Stimulated activated CD8-positive, alpha-beta memory T cell treated with anti-CD3 and anti-CD28 coated beads, Interleukin-7, amount 100 ng/mL, for 24 hours (primary cell): ENCODE measurements around the gene THRA.

ENCODE experiments used
- DNase-seq: peaks from one replicate; pipeline ENCODE4 v3.0.0-alpha.2; 2020; ENCODE audit warnings: low read depth

The THRA gene

DNA sequence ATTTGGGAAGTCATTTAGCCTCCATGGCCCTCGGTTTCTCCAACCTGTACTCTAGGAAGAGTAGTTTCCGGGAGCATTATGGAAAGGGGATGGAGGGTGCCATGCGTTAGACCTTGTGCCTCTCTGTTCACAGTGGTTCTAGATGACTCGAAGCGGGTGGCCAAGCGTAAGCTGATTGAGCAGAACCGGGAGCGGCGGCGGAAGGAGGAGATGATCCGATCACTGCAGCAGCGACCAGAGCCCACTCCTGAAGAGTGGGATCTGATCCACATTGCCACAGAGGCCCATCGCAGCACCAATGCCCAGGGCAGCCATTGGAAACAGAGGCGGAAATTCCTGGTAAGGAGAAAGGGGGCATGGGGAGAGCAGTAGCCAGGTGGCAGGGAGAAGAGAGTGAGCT lies 21.7 kb downstream of the THRA start:
- no peak for DNase-seq

DNA sequence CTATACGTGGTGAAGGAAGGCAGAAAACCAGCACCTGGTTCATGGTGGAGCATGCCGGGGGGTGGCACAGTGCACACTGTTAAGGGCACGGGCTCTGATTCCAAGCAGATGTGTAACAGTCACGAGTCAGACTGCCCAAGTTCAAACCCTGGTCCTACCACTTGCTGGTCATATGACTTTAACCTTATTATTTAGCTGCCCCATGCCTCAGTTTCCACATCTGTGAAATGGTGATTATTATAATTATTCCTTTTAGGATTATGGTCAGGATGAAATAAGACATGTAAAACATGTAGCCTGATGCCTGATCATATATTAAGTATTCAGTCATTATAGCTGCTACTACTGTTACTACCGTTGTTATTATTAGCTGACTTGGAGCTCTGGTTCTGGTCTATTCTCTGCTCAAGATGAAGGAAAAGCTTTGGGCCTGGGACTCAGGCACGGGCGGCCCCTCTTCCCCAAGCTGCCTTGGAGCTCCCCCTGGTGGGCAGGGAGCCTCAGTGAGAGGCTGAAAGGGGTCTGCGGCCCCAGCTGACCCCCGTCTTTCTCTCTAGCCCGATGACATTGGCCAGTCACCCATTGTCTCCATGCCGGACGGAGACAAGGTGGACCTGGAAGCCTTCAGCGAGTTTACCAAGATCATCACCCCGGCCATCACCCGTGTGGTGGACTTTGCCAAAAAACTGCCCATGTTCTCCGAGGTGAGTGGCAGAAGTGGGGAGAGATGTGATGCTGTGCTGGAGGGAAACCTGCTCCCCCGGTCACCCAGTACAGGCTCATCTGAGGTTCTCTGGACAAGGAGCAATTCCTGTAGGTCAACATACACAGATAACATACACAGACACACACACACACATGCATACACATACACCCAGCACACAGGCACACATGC lies 23.6 kb downstream of the THRA start:
- DNase-seq = no peak

DNA sequence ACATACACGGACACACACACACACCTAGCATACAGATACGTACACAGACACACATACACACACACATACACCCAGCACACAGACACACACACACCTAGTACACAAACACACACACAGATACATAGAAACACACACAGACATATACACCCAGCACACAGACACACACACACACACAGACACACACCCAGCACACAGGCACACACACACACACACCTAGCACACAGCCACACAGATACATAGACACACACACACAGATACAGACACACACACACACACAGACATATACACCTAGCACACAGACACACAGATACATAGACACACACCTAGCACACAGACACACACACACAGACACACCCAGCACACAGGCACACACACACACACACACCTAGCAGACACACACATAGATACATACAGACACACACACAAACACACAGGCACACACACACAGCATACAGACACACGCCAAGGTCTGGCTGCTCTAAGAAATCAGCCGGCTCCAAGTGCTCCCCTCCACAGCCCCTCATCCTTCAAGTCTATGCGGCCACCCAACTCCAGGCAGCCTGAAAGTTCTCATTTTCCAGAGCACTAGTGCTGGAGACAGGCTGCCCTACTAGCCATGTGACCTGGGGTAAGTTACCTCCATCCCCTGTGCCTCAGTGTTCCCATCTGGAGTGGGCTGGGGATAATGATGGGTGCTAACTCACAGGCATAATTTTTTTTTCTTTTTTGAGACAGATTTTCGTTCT lies 24.5 kb downstream of the THRA start:
- no peak for DNase-seq

DNA sequence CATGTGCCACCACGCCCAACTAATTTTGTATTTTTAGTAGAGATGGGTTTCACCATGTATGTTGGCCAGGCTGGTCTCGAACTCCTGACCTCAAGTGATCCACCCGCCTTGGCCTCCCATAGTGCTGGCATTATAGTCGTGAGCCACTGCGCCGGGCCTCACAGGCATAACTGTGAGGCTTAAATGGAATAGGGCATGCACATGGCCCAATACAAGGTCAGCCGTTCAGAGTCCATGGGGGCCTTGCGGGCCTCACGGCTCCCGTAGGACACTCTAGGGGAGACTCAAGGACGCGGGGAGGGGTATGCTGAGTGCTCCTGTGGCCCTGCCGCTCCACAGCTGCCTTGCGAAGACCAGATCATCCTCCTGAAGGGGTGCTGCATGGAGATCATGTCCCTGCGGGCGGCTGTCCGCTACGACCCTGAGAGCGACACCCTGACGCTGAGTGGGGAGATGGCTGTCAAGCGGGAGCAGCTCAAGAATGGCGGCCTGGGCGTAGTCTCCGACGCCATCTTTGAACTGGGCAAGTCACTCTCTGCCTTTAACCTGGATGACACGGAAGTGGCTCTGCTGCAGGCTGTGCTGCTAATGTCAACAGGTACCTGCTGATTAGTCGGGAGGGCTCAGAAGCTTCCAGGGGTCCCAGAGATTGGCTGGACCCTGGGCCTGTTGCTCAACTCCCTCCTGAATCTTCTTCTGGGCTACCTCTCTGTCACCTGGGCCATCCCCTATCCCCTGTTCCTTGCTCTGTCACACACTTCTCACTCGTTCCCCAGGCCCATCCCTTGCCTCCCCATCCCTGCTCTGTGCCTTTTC lies 25.3 kb downstream of the THRA start:
- no peak for DNase-seq

DNA sequence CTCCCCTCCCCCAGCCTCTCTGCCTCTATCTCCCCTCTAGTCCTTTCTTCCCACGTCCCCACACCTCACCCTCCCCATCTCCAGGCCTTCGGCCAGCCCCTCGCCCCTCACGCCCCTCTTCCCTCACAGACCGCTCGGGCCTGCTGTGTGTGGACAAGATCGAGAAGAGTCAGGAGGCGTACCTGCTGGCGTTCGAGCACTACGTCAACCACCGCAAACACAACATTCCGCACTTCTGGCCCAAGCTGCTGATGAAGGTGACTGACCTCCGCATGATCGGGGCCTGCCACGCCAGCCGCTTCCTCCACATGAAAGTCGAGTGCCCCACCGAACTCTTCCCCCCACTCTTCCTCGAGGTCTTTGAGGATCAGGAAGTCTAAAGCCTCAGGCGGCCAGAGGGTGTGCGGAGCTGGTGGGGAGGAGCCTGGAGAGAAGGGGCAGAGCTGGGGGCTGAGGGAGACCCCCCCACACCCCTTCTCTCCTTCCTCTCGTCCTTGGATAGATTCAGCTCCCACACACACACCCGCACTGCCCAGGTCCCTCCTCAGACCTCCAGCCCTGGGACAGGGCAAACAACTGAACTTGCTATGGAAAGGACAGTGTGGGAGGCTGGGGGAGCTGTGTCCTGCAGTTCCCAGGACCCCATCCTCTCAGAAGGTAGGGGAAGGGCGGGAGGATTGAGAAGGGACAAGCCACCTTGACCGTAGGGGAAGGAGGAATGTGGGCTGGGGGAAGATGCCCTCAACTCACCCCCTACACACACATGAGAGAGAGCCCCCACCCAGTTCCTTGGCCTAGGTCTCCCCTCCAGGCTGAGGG lies 26.5 kb downstream of the THRA start:
- DNase-seq = no peak

DNA sequence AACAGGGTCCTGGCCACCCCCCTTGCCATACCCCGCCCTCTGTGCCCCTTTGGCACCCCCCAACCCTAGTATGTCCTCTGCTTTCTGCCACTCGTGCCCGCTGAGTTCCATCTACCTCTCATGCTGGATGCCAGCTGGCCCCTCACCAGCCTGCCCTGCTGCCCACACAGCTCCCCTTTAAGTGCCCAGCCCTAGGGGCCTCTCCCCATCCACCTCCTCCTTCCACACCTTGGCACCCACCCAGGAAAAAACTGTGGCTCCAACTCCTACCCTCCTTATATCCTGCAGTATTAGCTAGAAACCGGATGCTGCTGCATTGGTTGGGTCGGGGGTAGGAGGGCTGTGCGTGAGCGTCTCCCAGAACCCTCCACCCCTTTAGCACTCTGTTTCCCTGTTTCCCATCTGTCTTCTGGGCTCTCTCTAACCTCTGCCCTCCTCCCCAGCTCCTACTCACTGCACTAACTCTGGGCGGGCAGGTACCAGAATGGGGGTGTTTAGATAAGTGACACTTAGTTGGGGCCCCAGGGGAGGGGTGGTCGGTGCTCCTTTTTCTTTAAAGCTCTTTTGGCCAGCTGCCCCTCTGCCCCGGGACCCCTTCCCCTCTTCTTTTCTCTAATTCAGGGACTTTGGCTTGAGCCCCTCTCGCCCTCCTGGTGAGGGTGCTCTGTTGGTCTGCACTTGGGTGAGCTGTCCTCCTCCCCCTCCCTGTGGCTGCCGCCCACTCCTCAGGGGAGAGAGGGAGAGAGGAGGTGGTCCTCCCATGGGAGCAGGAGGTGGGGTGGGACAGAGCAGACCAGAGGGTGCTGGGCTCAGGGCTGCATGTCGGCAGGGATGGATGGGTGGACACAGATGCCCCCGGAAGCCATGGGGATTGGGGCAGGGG lies 27.7 kb downstream of the THRA start:
- DNase-seq = no peak

DNA sequence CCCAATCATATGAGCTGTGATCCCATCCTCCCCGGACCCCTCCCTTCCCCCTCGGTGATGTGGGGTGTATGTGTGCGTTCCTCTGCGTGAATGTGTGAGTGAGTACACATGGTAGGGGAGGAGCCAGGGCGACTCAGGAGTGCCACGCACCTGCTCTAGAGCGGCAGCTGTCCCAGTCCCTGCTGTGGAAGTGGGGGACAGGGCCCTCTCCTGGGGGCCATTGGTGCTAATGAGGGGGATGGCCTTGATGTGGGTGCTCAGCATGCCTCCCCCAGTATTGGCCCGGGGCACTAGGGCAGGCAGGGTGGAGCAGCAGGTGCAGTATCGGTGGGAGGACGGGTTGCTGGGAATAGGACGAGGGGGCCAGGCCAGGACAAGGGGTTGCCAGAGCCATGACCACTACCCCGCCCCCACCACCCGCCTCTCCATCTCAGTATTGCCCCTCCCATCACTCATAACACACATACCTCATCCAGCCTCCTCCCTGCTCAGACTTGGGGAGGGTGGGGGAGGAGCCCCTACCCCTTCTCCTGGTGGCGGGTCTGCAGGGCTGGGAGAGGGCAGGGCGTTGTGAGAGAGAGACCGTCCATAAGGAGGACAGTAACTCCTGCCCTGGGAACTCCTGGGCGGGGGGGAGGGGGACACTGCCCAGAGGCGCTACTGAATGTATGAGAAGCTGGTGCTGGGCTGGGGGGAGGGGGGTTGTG lies 29.1 kb downstream of the THRA start:
- DNase-seq = no peak

DNA sequence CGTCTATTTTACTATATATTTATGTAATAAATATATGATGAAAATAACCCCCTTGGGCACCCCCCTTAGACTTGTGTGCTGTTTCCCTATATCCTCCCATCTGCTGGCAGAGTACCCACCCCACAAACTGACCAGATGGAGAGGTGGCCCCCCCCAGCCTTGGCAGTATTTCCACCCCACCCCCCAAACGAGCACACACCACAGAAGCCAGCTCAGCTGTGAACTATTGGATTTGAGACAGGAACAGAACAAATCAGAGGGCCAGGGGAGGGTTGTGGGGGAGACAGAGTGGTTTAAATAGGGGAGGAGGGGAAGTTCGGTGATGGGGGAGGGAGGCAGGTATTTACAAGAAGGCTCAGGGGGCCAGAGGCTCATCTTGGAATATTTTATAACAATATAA lies 29.8 kb downstream of the THRA start:
- DNase-seq = no peak

DNA sequence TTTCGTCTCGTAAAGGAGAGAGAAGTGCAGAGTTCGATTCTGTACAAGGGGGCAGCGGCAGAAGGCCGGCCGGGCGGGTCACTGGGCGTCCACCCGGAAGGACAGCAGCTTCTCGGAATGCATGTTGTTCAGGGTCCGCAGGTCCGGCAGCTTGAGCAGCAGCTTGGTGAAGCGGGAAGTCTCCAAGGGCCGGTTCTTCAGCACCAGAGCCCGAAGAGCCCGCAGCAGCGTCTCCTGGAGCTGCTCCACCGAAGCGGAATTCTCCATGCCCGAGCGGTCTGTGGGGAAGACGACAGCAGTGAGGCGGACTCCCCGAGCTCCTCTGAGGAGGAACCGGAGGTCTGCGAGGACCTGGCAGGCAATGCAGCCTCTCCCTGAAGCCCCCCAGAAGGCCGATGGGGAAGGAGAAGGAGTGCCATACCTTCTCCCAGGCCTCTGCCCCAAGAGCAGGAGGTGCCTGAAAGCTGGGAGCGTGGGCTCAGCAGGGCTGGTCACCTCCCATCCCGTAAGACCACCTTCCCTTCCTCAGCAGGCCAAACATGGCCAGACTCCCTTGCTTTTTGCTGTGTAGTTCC lies 30.3 kb downstream of the THRA start:
- DNase-seq = no peak

DNA sequence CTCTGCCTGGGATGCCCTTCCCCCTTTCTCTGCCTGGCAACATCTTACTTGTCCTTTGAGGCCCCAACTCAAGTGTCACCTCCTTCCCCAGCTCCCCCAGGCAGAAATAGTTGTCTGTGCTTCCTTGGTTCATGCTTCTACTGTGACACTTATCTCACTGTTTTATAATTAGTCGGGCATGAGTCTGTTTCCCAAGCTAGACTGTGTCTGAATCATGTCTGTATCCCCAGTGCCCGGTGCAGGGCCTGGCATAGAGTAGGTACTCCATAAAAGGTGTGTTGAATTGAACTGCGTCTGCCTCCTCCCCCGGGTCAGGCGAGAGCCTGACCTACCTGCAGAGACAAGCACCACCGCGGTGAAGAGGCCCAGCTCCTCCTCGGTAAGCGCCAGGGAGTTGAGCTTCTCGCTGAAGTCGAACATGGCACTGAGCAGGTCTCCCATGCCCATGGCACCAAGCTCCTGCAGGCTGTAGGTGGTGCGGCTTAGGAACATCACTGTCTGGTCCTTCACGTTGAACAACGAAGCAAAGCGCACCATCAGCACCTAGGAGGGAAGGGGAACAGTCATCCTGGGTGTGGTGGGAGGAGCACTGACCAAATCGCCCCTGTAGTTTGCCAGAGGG lies 30.9 kb downstream of the THRA start:
- no peak for DNase-seq

DNA sequence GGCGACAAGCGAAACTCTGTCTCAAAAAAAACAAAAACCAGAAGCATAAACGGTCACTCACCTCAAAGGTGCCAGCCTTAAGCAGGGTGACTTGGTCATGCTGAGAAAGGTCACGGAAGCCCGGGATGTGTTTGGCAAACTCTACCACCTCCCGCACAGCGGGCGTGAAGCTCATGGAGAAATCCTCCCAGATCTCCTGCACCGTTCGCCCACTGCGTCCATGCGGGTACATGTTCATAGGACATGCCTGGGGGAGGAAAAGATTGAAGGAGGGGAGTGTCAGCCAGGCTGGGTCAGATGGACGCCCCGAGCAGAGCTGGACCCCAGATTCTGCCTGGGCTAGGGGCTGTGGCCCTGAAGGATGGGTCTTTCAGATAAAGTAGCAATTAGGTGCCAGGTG lies 32.1 kb downstream of the THRA start:
- DNase-seq = no peak

DNA sequence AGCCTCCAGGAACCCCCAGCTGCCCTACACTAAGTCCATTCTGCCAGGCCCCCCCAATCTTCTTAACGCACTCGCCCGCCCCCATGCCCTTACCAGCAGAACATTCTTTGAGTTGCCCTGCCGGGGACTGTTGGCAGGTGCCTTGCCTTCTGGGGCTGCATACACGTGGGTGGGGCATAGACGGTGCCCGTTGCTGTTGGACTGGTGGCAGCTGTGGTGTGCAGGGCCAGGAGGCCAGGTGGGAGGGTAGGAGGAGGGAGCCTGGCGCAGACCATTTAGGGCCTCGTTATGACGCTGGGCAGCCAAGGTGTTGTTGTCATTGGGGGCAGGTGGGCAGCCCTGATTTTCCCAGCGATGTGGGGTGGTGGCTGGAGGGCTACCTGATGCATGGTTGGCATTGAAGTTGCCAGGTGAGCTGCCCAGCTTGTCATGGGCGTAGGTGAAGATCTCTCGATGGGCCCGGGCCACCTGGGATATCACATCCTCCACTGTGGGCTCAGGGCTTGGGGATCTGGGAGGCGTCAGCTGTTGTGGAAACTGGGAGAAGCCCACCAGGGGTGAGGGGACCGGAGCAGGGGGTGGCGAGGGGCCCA lies 32.7 kb downstream of the THRA start:
- DNase-seq = no peak

DNA sequence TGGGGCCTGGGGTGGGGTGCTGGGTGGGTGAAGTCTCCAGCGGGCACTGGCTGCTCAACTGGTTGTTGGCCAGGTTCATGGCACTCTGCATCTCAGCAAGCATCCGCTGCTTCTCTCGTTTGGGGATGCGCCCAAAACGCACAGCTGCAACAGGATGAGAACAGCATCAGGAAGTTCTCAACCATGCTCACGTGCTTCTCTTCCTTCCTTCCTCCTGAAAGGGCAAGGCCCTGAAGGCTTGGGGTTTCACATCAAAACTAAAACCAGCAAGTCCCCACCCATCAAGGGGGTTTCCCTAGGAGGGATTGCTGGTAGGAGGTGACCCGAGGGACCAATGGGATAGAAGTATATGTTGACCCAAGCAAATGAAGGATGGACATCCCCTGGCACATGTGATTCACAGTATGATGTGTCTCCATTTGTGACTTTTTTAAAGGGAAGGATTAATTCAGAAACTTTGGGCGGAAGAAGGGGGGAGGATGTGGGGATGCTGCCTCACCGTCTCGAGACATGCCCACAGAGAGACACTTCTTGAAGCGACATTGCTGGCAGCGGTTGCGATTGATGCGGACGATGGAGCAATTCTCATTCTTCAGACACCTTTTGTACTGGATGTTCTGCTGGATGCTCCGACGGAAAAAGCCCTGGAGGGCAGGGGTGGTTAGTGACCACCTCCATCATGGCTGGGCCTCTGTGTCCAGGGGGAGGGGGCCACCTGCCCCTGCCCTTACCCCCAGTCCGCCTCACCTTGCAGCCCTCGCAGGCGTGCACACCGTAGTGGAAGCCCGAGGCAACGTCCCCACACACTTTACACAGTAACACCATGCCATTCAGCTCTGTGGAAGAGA lies 33.4 kb downstream of the THRA start:
- DNase-seq = peak; percentile 59

DNA sequence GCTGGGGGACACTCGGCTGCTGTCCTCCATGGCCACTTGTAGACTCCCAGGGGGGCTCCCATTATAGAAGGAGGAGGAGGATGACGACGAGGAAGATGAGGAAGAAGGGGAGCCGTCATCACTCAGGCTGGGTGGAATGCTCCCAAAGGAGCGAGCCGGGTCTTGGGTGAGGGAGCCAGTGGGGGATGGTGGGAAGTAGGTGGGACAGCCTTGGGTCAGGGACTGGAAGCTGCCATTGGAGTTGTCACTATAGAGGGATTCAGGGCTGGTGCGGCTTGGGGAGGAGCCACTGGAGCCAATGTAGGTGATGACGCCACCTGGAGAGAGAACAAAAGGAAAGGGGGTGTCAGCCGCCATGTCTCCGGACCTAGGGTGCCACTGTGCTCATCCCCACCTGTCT lies 34.3 kb downstream of the THRA start:
- no peak for DNase-seq

DNA sequence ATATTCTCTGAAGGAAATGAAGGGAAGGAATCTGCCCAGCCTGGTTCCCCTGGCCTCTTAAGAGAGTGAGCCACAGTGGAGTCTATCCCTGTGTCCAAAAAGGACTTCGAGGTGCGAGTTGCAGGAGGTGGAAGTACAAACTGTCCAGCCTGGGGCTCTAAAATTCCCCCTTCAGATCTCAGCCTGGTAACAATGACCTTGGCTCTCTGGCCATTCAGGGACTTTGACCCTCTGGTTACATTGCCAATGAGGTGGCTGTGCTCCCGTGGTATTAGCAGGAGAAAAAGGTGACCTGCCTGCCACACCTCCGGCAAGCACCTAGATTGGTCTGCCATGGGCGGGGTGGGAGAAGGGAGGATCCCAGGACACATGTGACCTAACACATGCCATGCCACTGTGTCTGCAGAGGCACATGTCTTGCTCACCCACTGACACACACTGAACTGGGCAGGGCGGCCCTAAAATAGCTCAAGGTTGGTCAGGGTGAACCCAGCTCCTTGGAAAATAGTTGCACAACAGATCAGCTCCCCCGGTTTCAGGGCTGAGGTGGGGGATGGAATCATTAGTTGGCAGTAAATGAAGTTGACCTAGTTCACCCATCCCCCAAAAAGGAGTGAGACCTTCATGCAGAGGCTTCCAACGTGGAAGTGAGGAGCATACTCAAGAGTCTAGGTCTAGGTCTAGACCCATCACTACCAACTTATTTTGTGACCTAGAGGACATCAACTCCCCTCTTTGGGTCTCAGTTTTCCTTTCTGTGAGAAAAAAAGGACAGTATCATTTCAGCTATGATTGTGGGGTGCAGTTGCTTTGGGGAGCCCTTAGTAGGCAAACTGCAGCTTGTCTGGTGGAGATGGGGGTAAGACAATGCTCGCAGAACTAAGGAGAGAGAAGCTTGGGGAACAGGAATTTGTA lies 35.4 kb downstream of the THRA start:
- DNase-seq = no peak

DNA sequence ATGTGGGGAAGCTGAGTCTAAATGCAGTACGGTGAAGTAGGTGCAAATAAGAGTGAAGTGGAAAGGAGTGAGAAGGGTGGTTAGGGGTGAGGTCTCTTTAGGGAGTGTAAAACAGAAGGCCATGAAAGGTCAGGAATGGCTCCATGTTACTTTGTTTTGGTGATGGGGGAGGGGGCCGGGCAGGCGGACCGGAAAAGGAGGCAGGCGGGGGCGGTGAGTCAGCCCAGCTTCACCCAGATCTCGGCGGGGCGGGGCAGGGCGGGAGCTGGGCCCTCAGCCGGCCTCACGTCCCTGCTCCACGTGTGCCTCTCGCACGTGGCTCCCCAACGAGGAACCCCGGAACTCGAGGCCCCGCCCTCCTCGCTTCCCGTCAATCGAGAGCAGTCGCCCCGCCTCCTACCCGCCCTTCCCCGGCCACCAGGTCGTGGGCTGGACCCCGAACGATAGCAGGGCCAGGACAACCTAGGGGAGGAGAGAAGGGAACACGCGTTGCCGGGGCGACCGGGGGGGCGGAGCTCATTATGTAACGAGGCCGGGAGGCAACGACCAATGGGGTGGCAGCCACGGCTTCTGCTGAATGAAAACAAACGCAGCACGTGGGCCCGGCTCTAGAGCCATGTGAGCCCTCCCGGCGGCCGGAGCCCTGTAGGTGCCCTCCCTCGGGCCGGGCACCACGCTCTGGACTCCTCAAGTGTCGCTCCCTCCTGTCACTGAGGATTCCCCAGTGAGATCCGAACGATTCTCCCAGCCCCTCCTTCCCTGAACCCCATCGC lies 36.3 kb downstream of the THRA start:
- peak; percentile 98 for DNase-seq
